Measurements from ENCODE around the gene ELMOD1.

- TF ChIP-seq CTCF (IDR thresholded peaks at IDR 0.05; ENCODE audit: insufficient read depth, low read length, poor library complexity, severe bottlenecking) = no peak
- no peak for TF ChIP-seq EZH2phosphoT487 (conservative IDR thresholded peaks at IDR 0.05; ENCODE audit: low read length)
These were observed 85.0 kb downstream of the ELMOD1 start for GRCh38 chr11:107675902-107676301.

Measured in SU-DHL-6 (cell line).